H1 (cell line): ENCODE results near the gene TLE3. TPM values are rescaled to one million over a fixed set of nuclear protein-coding genes. Genes with fewer than 3 reads are reported as not detected.

Source experiments
- CHD7 ChIP-seq: fragments of 300-600 bp; sonication (generic); IDR thresholded peaks from 2 replicates; pipeline ENCODE4 v1.7.1; 2012; ENCODE audit warnings: low read length, moderate library complexity, mild to moderate bottlenecking, inconsistent platforms; ENCODE audit not compliant: insufficient replicate concordance
- RFX5 ChIP-seq: IDR thresholded peaks from 2 replicates; pipeline ENCODE4 v1.6.1; 2011; ENCODE audit warnings: low read depth, low read length, improper control_type of control experiment, borderline replicate concordance
- polyA plus RNA-seq, 7 experiments: library from polyadenylated mRNA; depleted of rRNA in 3 of 7; stranded (reverse) in 5 of 7; unstranded in 2 of 7; fragments of >200 nt in 5 of 7; fragments of 200-250 nt in 2 of 7; gene quantifications; 1 replicate in 5 of 7; 2 replicates in 1 of 7; 4 replicates in 1 of 7; pipeline versions ENCODE4 v1.2.1 to v1.2.3, GENCODE V29; 2011 to 2013; ENCODE audit warnings: missing spikeins in 2 of 7, mixed read lengths in 2 of 7
- total RNA-seq: library from RNA; stranded (reverse); fragmentation: NEBNext Ultra II Directional; extraction: Animal tissue kit (Norgen Biotek cat#: 25700); gene quantifications from 2 replicates; pipeline ENCODE4 v1.2.1, GENCODE V29; 2021

The TLE3 gene
- total and polyA plus RNA-seq, 2 of the 8 experiments (the other 6 are each of a cell fraction or from before 2014, with no cell fraction given): 25.1 to 61.2 TPM

- TF ChIP-seq CHD7: no peak
- TF ChIP-seq RFX5: no peak
- TF ChIP-seq, all 59 proteins: peak for 0
Observed at GRCh38 chr15:70013656-70014313, 83.9 kb downstream of the TLE3 start (continued).
